Breast epithelium (tissue), 4 donors: ENCODE measurements around the gene GPR3. TPM values are rescaled to one million over a fixed set of nuclear protein-coding genes. Genes with fewer than 3 reads are reported as not detected.

Experiments
- DNase-seq, 2 donors: peaks; one replicate each; pipeline ENCODE4 v3.0.0-alpha.2; 2019; ENCODE audit warnings: low spot score in 2 of 2
- H3K27ac ChIP-seq, 2 donors: fragments of 200-600 bp; sonication (generic) in 1 of 2; one replicate each; pipeline ENCODE4 v1.5.1; 2016 to 2019; ENCODE audit warnings: mild to moderate bottlenecking in 1 of 2
- H3K27me3 ChIP-seq, 2 donors: fragments of 200-600 bp; sonication (generic) in 1 of 2; one replicate each; pipeline versions ENCODE4 v1.5.1 to v1.6.0; 2017 to 2019; ENCODE audit warnings: control low read depth in 1 of 2, mild to moderate bottlenecking in 1 of 2
- H3K36me3 ChIP-seq: fragments of 200-600 bp; one replicate; pipeline ENCODE4 v1.5.1; 2019
- H3K4me1 ChIP-seq, 2 donors: fragments of 200-600 bp; sonication (generic); one replicate each; pipeline ENCODE4 v1.5.1; 2016 to 2019; ENCODE audit warnings: control low read depth in 1 of 2
- H3K4me3 ChIP-seq, 3 donors: fragments of 200-600 bp; sonication (generic); 1 replicate in 2 of 3; 2 replicates in 1 of 3; pipeline ENCODE4 v1.5.1; 2016 to 2019; ENCODE audit warnings: mild to moderate bottlenecking in 3 of 3, moderate library complexity in 2 of 3
- H3K9me3 ChIP-seq, 2 donors: fragments of 200-600 bp; sonication (generic) in 1 of 2; one replicate each; pipeline ENCODE4 v1.5.1; 2016 to 2019; ENCODE audit warnings: control low read depth in 1 of 2
- CTCF ChIP-seq, 3 donors: fragments of 450-650 bp; IDR thresholded peaks; one replicate each; pipeline ENCODE4 v1.5.1; 2016 to 2017; ENCODE audit warnings: antibody characterized with exemption in 3 of 3, mild to moderate bottlenecking in 3 of 3, moderate library complexity in 3 of 3
- POLR2A ChIP-seq: fragments of 450-650 bp; IDR thresholded peaks from one replicate; pipeline ENCODE4 v1.6.1; 2016; ENCODE audit warnings: antibody characterized with exemption, mild to moderate bottlenecking, moderate library complexity
- POLR2AphosphoS5 ChIP-seq, 3 donors: sonication (generic); formaldehyde crosslinking; IDR thresholded peaks; one replicate each; pipeline ENCODE4 v1.6.1; 2017; ENCODE audit warnings: antibody characterized with exemption in 3 of 3
- intact Hi-C: fragments of 100-400 bp; cut with DNase I; formaldehyde crosslinking; loops from one replicate; pipeline ENCODE4 v1.15.1; 2023; ENCODE audit warnings: low total_unique reads
- total RNA-seq, 3 donors: library from RNA; depleted of rRNA; stranded (reverse); fragments of >200 nt; gene quantifications; one replicate each; pipeline ENCODE4 v1.1.0, GENCODE V29; 2016

The GPR3 gene
- total RNA-seq, 3 donors from 2014 or later: 0.16 to 0.66 TPM; not detected in 1

- peaks cover 21 to 38% of the 10 kb centered on the region in 2 donors for H3K4me1 ChIP-seq
- H3K27me3 ChIP-seq: no peaks in the 10 kb centered on the region
- H3K27ac ChIP-seq: peak overlapping the region in 1 of 2 donors; percentile 52
- no peak overlapping the region for H3K4me3 ChIP-seq
- DNase-seq: no peak
- no peaks in the 10 kb centered on the region for H3K36me3 ChIP-seq
- intact Hi-C loops: no loop called here
- H3K9me3 ChIP-seq: no peaks in the 10 kb centered on the region
- TF ChIP-seq POLR2A (no peak), CTCF (IDR thresholded peaks at IDR 0.05) (no peak), POLR2AphosphoS5 (IDR thresholded peaks at IDR 0.05) (no peak)
Observed at GRCh38 chr1:27433706-27434105, 41.3 kb downstream of the GPR3 start.

- no peaks in the 10 kb centered on the region for H3K36me3 ChIP-seq
- DNase-seq: no peak
- intact Hi-C loops: loop anchor here (1.0 kb wide), 1 partner anchor 80 kb away; no protein-coding TSS in a partner anchor
- TF ChIP-seq POLR2A (no peak), CTCF (IDR thresholded peaks at IDR 0.05) (no peak), POLR2AphosphoS5 (IDR thresholded peaks at IDR 0.05) (no peak)
- H3K27ac ChIP-seq: peak overlapping the region; percentile 66 to 76
- no peaks in the 10 kb centered on the region for H3K9me3 ChIP-seq
- H3K4me1 ChIP-seq: peaks cover 16 to 25% of the 10 kb centered on the region in 2 donors
- H3K27me3 ChIP-seq: no peaks in the 10 kb centered on the region
- H3K4me3 ChIP-seq: no peak overlapping the region
Observed at GRCh38 chr1:27435566-27436203, 43.3 kb downstream of the GPR3 start.

GRCh38 chr1:27436204-27437159 lies 44.1 kb downstream of the GPR3 start:
- intact Hi-C loops: no loop called here

GRCh38 chr1:27438621-27439061 lies 46.2 kb downstream of the GPR3 start:
- Histone ChIP-seq H3K27ac (peak overlapping the region; percentile 21 to 36), H3K9me3 (no peaks in the 10 kb centered on the region), H3K36me3 (no peaks in the 10 kb centered on the region), H3K4me3 (no peak overlapping the region), H3K4me1 (peaks cover 16 to 25% of the 10 kb centered on the region in 2 donors), H3K27me3 (no peaks in the 10 kb centered on the region)
- TF ChIP-seq POLR2AphosphoS5 (IDR thresholded peaks at IDR 0.05) (no peak), CTCF (IDR thresholded peaks at IDR 0.05) (no peak), POLR2A (no peak)
- intact Hi-C loops: no loop called here
- DNase-seq: no peak

More at GRCh38 chr1:27436204-27437159, 44.1 kb downstream of the GPR3 start:
- Histone ChIP-seq H3K27ac (peak overlapping the region; percentile 66 to 76), H3K27me3 (no peaks in the 10 kb centered on the region), H3K9me3 (no peaks in the 10 kb centered on the region), H3K4me1 (peaks cover 16 to 25% of the 10 kb centered on the region in 2 donors), H3K4me3 (no peak overlapping the region), H3K36me3 (no peaks in the 10 kb centered on the region)
- TF ChIP-seq POLR2AphosphoS5 (IDR thresholded peaks at IDR 0.05) (no peak), CTCF (IDR thresholded peaks at IDR 0.05) (no peak), POLR2A (no peak)
- DNase-seq: no peak
